Fibroblast of the conjunctiva (primary cell): ENCODE data around the gene CRYAB.
"Not testable (repeated sequence)": the region's sequence is repeated elsewhere in the genome, so short reads cannot be mapped to it uniquely, and the experiment has no call there.

Experiments used
- DNase-seq: peaks from one replicate; pipeline ENCODE4 v3.0.0-alpha.2; 2010; ENCODE audit warnings: low read depth

The CRYAB gene

GRCh38 chr11:111933872-111934271 is 22.3 kb upstream of the CRYAB start:
- no peak for DNase-seq

GRCh38 chr11:111933176-111933575 is 21.6 kb upstream of the CRYAB start:
- DNase-seq, result not testable (repeated sequence)

GRCh38 chr11:111932611-111932950 is 21.0 kb upstream of the CRYAB start:
- DNase-seq, result no peak

- no peak for DNase-seq
Observed at GRCh38 chr11:111930472-111930871, 18.9 kb upstream of the CRYAB start.

- DNase-seq, result peak; percentile 96
Observed at GRCh38 chr11:111926505-111927391, 15.2 kb upstream of the CRYAB start.

GRCh38 chr11:111925953-111926352 is 14.4 kb upstream of the CRYAB start:
- no peak for DNase-seq

- DNase-seq, result no peak
Observed at GRCh38 chr11:111923951-111924350, 12.4 kb upstream of the CRYAB start.

GRCh38 chr11:111923351-111923788 is 11.8 kb upstream of the CRYAB start:
- DNase-seq, result peak; percentile 63

GRCh38 chr11:111922803-111923202 is 11.2 kb upstream of the CRYAB start:
- DNase-seq, result peak; percentile 80

GRCh38 chr11:111921541-111922230 is 10.1 kb upstream of the CRYAB start:
- DNase-seq, result no peak

GRCh38 chr11:111920908-111921307 is 9.3 kb upstream of the CRYAB start:
- DNase-seq, result no peak

- no peak for DNase-seq
Observed at GRCh38 chr11:111918390-111919256, 7.1 kb upstream of the CRYAB start, which contains the start of gene C11orf52. TSS of gene C11orf52 (plus strand) at chr11:111918913. CDS start at chr11:111918973, 60 bp downstream.

- DNase-seq, result no peak
Observed at GRCh38 chr11:111917788-111918187, 6.2 kb upstream of the CRYAB start.

GRCh38 chr11:111917312-111917711 is 5.7 kb upstream of the CRYAB start:
- DNase-seq, result no peak

- DNase-seq, result no peak
Observed at GRCh38 chr11:111916768-111917167, 5.2 kb upstream of the CRYAB start.

- DNase-seq, result no peak
Observed at GRCh38 chr11:111913997-111914396, 2.4 kb upstream of the CRYAB start.

GRCh38 chr11:111913031-111913861 is 1.7 kb upstream of the CRYAB start:
- no peak for DNase-seq

- DNase-seq, result no peak
Observed at GRCh38 chr11:111912535-111912934, 965 bp upstream of the CRYAB start, which contains the start of gene HSPB2. TSS of gene HSPB2 (plus strand) at chr11:111912734. CDS start at chr11:111912830, 96 bp downstream.

- no peak for DNase-seq
Observed at GRCh38 chr11:111910676-111911562, 651 bp downstream of the CRYAB start.

GRCh38 chr11:111909378-111909777 is 2.2 kb downstream of the CRYAB start:
- DNase-seq, result no peak
